SK-N-SH treated with all-trans-retinoic acid at 6 μM for 48 hours (cell line): ENCODE data around the gene CCDC88A.
"Not testable (repeated sequence)": the region's sequence is repeated elsewhere in the genome, so short reads cannot be mapped to it uniquely, and the experiment has no call there.

Experiments
- ATAC-seq: fragments of 200-7000 bp; cut with Tn5 transposase; 3 replicates; pipeline ENCODE4 v1.9.1; 2020; ENCODE audit warnings: mild to moderate bottlenecking, moderate library complexity
- ARNTL ChIP-seq: fragments of 450-650 bp; formaldehyde crosslinking; IDR thresholded peaks from 2 replicates; pipeline ENCODE4 v1.5.0; 2020; ENCODE audit warnings: low read depth, mild to moderate bottlenecking, moderate library complexity, borderline replicate concordance
- BACH2 ChIP-seq: fragments of 250-450 bp; sonication (Bioruptor Pico); IDR thresholded peaks from 2 replicates; pipeline ENCODE4 v1.9.0; 2021; ENCODE audit warnings: mild to moderate bottlenecking, borderline replicate concordance
- CSDC2 ChIP-seq: fragments of 250-450 bp; sonication (Bioruptor Pico); IDR thresholded peaks from 2 replicates; pipeline ENCODE4 v1.5.0; 2020; ENCODE audit warnings: mild to moderate bottlenecking, moderate library complexity
- ESRRG ChIP-seq: fragments of 250-450 bp; sonication (Bioruptor Pico); IDR thresholded peaks from 2 replicates; pipeline ENCODE4 v1.6.1; 2021; ENCODE audit warnings: mild to moderate bottlenecking
- GLIS3 ChIP-seq: fragments of 250-450 bp; sonication (Bioruptor Pico); IDR thresholded peaks from 2 replicates; pipeline ENCODE4 v1.5.0; 2020; ENCODE audit warnings: mild to moderate bottlenecking, moderate library complexity
- ISL1 ChIP-seq: fragments of 250-450 bp; sonication (Bioruptor Pico); IDR thresholded peaks from 2 replicates; pipeline ENCODE4 v2.1.2; 2022; ENCODE audit warnings: mild to moderate bottlenecking, moderate library complexity
- OSR1 ChIP-seq: fragments of 250-450 bp; sonication (Bioruptor Pico); IDR thresholded peaks from 2 replicates; pipeline ENCODE4 v1.8.0; 2022; ENCODE audit warnings: moderate library complexity, mild to moderate bottlenecking, inconsistent platforms
- PPARA ChIP-seq: fragments of 250-450 bp; sonication (Bioruptor Pico); IDR thresholded peaks from 2 replicates; pipeline ENCODE4 v1.5.0; 2020; ENCODE audit warnings: mild to moderate bottlenecking, borderline replicate concordance
- RARB ChIP-seq: fragments of 250-450 bp; sonication (Bioruptor Pico); IDR thresholded peaks from 2 replicates; pipeline ENCODE4 v1.8.0; 2021; ENCODE audit warnings: mild to moderate bottlenecking, moderate library complexity
- TCF4 ChIP-seq: fragments of 250-450 bp; sonication (Bioruptor Pico); IDR thresholded peaks from 2 replicates; pipeline ENCODE4 v1.8.0; 2021; ENCODE audit warnings: mild to moderate bottlenecking, moderate library complexity, borderline replicate concordance
- TOX ChIP-seq: fragments of 250-450 bp; sonication (Bioruptor Pico); IDR thresholded peaks from 2 replicates; pipeline ENCODE4 v1.8.0; 2021; ENCODE audit warnings: mild to moderate bottlenecking, moderate library complexity, borderline replicate concordance
- ZC3H10 ChIP-seq: fragments of 250-450 bp; sonication (Bioruptor Pico); IDR thresholded peaks from 2 replicates; pipeline ENCODE4 v1.5.1; 2021; ENCODE audit warnings: mild to moderate bottlenecking, moderate library complexity
- ZFP3 ChIP-seq: fragments of 250-450 bp; sonication (Bioruptor Pico); IDR thresholded peaks from 2 replicates; pipeline ENCODE4 v1.5.0; 2020; ENCODE audit warnings: mild to moderate bottlenecking, moderate library complexity
- ZFP30 ChIP-seq: fragments of 450-650 bp; formaldehyde crosslinking; IDR thresholded peaks from 2 replicates; pipeline ENCODE4 v1.5.0; 2022; ENCODE audit warnings: mild to moderate bottlenecking, moderate library complexity
- ZNF565 ChIP-seq: fragments of 450-650 bp; formaldehyde crosslinking; conservative IDR thresholded peaks from 2 replicates; pipeline ENCODE4 v1.5.0; 2020; ENCODE audit warnings: low read depth, mild to moderate bottlenecking, moderate library complexity
- ZNF70 ChIP-seq: fragments of 450-650 bp; formaldehyde crosslinking; IDR thresholded peaks from 2 replicates; pipeline ENCODE4 v1.5.0; 2020; ENCODE audit warnings: mild to moderate bottlenecking, moderate library complexity
- ZNF8 ChIP-seq: fragments of 450-650 bp; formaldehyde crosslinking; IDR thresholded peaks from 2 replicates; pipeline ENCODE4 v1.5.0; 2020; ENCODE audit warnings: mild to moderate bottlenecking, moderate library complexity
- TF ChIP-seq, protein P1 (sequence below): fragments of 250-450 bp; sonication (Bioruptor Pico); IDR thresholded peaks from 2 replicates; pipeline ENCODE4 v1.5.1; 2020; ENCODE audit warnings: low read depth, mild to moderate bottlenecking, moderate library complexity
- TF ChIP-seq, protein P2 (sequence below): fragments of 250-450 bp; sonication (Bioruptor Pico); IDR thresholded peaks from 2 replicates; pipeline ENCODE4 v1.5.0; 2020; ENCODE audit warnings: mild to moderate bottlenecking, moderate library complexity
- TF ChIP-seq, protein P3 (sequence below): fragments of 250-450 bp; sonication (Bioruptor Pico); IDR thresholded peaks from 2 replicates; pipeline ENCODE4 v1.5.1; 2021; ENCODE audit warnings: mild to moderate bottlenecking, moderate library complexity

CCDC88A gene

DNA sequence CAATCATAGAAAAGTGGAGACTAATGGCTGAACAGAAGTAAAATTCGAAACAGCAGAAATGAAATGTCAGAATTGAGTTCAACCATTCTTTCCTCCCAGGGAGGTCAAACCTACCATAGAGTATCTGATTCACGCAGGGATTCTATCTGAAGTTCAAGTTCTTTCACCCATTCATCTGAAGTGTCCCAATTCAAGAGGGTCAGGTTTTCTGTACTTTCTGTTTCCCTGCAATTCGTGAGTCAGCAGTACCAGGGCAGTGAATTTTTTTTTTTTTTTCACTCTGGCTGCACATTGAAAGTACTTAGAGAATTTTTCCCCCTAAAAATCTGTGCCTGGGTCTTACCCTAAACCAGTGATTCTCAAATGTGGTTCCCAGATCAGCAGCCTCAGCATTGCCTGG, 40.9 kb upstream of the CCDC88A start:
- no peak for ATAC-seq
- TF ChIP-seq ZFP30 (CRISPR knock-in tag): no peak

DNA sequence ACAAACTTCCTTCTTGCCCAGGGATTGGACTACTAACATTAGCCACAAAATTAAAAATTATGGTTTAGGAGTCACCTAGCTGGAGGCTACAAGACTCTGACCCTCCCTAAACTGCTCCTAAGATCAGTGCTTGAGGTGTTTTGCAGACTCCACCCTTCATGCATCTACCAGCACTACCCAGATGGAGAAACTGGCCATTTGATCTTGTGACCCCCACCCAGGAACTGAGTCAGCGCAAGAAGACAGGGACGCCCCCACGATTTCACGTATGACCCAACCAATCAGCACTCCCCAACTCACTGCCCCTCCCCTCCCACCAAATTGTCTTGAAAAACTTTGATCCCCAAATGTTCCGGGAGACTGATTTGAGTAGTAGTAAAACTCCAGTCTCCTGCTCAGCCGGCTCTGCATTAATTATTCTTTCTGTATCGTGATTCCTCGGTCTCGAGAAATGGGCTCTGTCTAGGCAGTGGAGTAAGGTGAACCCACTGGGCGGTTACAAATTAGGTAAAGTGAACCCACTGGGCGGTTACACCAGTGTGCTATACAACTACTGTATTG, 40.1 kb upstream of the CCDC88A start:
- TF ChIP-seq, protein P1, sequence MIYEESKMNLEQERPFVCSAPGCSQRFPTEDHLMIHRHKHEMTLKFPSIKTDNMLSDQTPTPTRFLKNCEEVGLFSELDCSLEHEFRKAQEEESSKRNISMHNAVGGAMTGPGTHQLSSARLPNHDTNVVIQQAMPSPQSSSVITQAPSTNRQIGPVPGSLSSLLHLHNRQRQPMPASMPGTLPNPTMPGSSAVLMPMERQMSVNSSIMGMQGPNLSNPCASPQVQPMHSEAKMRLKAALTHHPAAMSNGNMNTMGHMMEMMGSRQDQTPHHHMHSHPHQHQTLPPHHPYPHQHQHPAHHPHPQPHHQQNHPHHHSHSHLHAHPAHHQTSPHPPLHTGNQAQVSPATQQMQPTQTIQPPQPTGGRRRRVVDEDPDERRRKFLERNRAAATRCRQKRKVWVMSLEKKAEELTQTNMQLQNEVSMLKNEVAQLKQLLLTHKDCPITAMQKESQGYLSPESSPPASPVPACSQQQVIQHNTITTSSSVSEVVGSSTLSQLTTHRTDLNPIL (CRISPR knock-in tag): no peak
- no peak for TF ChIP-seq CSDC2
- TF ChIP-seq BACH2 (CRISPR knock-in tag): no peak
- no peak for TF ChIP-seq ISL1
- no peak for TF ChIP-seq OSR1 (CRISPR knock-in tag)
- no peak for TF ChIP-seq ESRRG (CRISPR knock-in tag)
- no peak for TF ChIP-seq ZNF8 (CRISPR knock-in tag)
- TF ChIP-seq ARNTL: no peak
- no peak for TF ChIP-seq TOX (CRISPR knock-in tag)
- no peak for TF ChIP-seq ZC3H10 (CRISPR knock-in tag)
- TF ChIP-seq ZFP30 (CRISPR knock-in tag): no peak
- no peak for TF ChIP-seq PPARA (CRISPR knock-in tag)
- no peak for TF ChIP-seq ZNF70 (CRISPR knock-in tag)
- TF ChIP-seq ZFP3 (CRISPR knock-in tag): no peak
- no peak for ATAC-seq

DNA sequence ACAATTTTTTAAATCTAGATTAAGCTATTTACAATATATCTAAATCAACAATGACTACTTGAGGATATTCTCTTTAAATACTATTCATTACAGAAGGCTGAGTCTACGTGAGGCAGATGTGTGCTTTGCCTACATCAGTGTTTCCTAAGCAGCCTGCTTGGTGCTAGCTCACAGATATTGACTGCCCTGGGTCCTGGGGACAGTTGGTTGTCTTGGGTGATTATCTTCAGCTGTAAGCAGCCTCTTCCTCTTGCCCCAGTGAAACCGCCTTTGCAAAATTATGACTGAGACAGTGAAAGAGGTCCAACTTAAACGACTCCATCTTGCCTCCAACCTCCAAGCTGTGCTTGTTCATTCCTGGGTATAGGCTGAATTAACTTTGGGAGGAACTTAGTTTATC, 39.6 kb upstream of the CCDC88A start:
- ATAC-seq: no peak

GRCh38 chr2:55454121-55454520, 34.5 kb upstream of the CCDC88A start:
- TF ChIP-seq, protein P2, sequence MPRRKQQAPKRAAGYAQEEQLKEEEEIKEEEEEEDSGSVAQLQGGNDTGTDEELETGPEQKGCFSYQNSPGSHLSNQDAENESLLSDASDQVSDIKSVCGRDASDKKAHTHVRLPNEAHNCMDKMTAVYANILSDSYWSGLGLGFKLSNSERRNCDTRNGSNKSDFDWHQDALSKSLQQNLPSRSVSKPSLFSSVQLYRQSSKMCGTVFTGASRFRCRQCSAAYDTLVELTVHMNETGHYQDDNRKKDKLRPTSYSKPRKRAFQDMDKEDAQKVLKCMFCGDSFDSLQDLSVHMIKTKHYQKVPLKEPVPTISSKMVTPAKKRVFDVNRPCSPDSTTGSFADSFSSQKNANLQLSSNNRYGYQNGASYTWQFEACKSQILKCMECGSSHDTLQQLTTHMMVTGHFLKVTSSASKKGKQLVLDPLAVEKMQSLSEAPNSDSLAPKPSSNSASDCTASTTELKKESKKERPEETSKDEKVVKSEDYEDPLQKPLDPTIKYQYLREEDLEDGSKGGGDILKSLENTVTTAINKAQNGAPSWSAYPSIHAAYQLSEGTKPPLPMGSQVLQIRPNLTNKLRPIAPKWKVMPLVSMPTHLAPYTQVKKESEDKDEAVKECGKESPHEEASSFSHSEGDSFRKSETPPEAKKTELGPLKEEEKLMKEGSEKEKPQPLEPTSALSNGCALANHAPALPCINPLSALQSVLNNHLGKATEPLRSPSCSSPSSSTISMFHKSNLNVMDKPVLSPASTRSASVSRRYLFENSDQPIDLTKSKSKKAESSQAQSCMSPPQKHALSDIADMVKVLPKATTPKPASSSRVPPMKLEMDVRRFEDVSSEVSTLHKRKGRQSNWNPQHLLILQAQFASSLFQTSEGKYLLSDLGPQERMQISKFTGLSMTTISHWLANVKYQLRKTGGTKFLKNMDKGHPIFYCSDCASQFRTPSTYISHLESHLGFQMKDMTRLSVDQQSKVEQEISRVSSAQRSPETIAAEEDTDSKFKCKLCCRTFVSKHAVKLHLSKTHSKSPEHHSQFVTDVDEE (CRISPR knock-in tag): no peak
- TF ChIP-seq ZNF565 (CRISPR knock-in tag) (no peak), TCF4 (CRISPR knock-in tag) (no peak), OSR1 (CRISPR knock-in tag) (no peak), ZNF70 (CRISPR knock-in tag) (no peak), PPARA (CRISPR knock-in tag) (no peak), ZC3H10 (CRISPR knock-in tag) (no peak), ZNF8 (CRISPR knock-in tag) (no peak), RARB (CRISPR knock-in tag) (no peak), ISL1 (no peak), ARNTL (no peak), ZFP30 (CRISPR knock-in tag) (no peak), ZFP3 (CRISPR knock-in tag) (no peak), GLIS3 (CRISPR knock-in tag) (no peak)
- ATAC-seq: no peak

More for the DNA sequence above, 39.6 kb upstream of the CCDC88A start:
- TF ChIP-seq, protein P3, sequence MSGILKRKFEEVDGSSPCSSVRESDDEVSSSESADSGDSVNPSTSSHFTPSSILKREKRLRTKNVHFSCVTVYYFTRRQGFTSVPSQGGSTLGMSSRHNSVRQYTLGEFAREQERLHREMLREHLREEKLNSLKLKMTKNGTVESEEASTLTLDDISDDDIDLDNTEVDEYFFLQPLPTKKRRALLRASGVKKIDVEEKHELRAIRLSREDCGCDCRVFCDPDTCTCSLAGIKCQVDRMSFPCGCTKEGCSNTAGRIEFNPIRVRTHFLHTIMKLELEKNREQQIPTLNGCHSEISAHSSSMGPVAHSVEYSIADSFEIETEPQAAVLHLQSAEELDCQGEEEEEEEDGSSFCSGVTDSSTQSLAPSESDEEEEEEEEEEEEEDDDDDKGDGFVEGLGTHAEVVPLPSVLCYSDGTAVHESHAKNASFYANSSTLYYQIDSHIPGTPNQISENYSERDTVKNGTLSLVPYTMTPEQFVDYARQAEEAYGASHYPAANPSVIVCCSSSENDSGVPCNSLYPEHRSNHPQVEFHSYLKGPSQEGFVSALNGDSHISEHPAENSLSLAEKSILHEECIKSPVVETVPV (CRISPR knock-in tag): no peak
- TF ChIP-seq ZNF70 (CRISPR knock-in tag): no peak

GRCh38 chr2:55452879-55453278, 33.2 kb upstream of the CCDC88A start:
- no peak for ATAC-seq
- no peak for TF ChIP-seq ZNF70 (CRISPR knock-in tag)

- no peak for TF ChIP-seq ESRRG (CRISPR knock-in tag)
- TF ChIP-seq ZFP3 (CRISPR knock-in tag): no peak
- TF ChIP-seq TOX (CRISPR knock-in tag): no peak
- TF ChIP-seq RARB (CRISPR knock-in tag): no peak
- TF ChIP-seq GLIS3 (CRISPR knock-in tag): no peak
- TF ChIP-seq BACH2 (CRISPR knock-in tag): no peak
- no peak for TF ChIP-seq CSDC2
- ATAC-seq: no peak
Measured at GRCh38 chr2:55451699-55452098, 32.0 kb upstream of the CCDC88A start.

DNA sequence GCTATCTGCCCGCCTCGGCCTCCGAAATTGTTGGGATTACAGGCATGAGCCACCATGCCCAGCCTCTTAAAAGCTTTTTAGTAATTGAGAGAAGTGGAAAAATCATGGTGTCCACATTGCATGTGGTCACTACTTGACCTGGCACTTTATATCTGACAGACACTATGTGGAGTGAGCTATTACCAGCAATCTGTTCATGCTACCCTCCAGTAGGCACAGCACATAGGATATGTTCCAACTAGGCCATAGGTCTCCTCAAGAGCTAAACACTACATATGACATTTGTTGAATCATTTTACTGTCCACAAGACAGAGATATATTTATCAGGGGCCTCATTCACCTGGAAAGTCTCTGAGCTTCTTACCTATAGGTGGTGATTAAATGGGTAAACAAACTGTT, 30.4 kb upstream of the CCDC88A start:
- not testable (repeated sequence) for ATAC-seq

GRCh38 chr2:55442045-55442760, 22.5 kb upstream of the CCDC88A start:
- ATAC-seq: not testable (repeated sequence)
